LNCaP clone FGC (cell line): ENCODE data around the gene CYSRT1.

Experiments
- DNase-seq: peaks from one replicate; pipeline ENCODE4 v3.0.0-alpha.2; 2011; ENCODE audit warnings: low read depth
- H3K4me3 ChIP-seq: 2 replicates; pipeline ENCODE4 v1.5.1; 2011; ENCODE audit warnings: mild to moderate bottlenecking, low read depth, low read length, control low read depth
- CTCF ChIP-seq: IDR thresholded peaks from 2 replicates; pipeline ENCODE4 v1.5.1; 2012; ENCODE audit warnings: mild to moderate bottlenecking; ENCODE audit not compliant: control insufficient read depth, insufficient read depth; ENCODE audit errors: extremely low read depth

Gene CYSRT1

DNA sequence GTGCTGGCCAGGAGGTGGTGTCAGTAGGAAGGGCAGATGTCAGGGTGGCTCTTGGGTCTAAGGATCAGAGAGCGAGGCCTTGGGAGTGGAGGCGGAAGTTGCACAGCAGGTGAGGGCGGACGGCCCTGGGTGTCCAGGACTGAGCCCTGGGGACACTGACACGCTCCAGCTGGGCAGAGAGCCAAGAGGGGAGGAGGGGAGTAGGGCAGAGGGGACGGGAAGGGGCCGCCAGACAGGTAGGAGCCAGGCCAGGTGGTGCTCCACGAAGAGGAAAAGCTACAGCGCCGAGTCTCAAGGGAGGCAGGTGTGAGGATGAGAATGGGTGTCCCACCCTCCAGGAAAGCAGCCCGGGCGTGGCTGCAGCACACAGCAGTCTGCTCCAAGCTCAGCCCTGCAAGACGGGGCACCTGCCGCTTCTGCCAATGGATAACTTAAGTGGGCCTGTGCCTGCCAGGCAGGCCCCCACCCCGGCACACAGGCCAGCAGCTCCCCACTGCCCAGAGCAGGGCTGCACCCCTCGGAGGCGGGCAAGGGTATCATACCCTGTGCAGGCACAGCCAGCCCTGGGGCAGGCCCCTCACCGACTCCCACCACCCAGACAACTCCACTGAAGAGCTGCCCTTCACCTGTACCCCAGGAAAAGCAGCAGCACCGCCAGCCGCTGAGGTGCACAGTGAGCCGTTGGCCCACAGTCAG, 29.3 kb upstream of the CYSRT1 start:
- DNase-seq = no peak
- TF ChIP-seq CTCF = no peak
- peak overlapping the region; percentile 42 for H3K4me3 ChIP-seq

DNA sequence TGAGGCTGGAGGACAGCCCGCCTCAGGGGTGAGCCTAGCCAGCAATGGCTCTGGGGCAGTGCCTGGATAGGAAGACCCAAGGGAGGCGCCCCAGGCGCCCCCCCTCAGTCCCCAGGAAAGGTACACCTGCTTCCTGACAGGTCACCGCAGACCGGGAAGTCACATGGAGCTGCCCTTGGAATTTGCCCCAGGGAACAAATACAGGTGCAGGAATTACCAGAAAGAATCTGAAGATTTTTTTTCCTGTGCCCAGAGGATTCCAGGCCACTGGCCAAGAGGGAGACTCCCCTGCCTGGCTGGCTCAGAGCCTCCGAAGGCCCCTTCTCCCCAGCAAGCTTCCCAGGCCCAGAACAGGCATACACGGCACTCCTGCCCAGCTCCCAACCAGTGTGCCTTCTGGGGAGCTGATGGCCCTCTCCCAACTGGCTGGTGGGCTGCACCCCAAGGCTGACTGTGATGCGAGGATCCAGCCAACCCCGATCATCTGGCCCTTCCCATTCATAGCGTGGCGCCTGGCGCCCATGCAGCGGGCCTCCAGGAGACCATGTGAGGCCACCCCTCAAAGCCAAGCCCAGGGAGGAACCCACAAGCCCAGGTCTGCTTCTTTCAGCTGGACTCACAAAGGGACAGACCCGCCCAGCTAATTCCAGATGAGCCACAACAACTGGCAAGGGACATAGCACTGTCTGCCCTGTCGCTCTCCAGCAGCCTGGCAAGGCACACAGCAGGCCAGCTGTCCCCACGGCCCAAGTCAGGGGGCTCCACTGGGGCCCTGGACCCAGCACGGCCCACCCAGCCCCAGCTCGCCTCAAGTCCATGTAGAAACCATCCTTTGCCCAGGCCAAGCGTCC, 26.7 kb upstream of the CYSRT1 start:
- no peak for TF ChIP-seq CTCF
- DNase-seq = peak; percentile 73
- H3K4me3 ChIP-seq = peak overlapping the region; percentile 49

DNA sequence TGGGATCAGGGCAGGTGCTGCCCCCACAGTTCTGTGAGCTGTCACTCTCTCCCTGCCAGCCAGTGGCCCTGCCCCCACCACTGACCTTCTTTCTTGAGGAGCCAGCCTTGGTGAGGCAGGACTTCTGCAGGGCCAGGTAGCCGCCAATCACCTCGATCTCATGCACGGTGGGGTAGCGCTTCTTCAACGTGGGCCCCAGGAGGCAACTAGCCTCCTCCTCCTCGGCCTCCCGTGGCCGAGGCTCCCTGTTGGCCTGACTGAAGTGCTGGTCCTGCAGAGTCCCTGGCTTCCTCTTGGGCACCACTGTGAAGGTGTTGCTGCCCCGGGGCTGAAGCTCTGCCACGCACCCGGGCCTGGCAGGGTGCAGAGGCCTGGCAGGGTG, 26.1 kb upstream of the CYSRT1 start:
- H3K4me3 ChIP-seq = peak overlapping the region; percentile 49
- no peak for DNase-seq
- no peak for TF ChIP-seq CTCF

DNA sequence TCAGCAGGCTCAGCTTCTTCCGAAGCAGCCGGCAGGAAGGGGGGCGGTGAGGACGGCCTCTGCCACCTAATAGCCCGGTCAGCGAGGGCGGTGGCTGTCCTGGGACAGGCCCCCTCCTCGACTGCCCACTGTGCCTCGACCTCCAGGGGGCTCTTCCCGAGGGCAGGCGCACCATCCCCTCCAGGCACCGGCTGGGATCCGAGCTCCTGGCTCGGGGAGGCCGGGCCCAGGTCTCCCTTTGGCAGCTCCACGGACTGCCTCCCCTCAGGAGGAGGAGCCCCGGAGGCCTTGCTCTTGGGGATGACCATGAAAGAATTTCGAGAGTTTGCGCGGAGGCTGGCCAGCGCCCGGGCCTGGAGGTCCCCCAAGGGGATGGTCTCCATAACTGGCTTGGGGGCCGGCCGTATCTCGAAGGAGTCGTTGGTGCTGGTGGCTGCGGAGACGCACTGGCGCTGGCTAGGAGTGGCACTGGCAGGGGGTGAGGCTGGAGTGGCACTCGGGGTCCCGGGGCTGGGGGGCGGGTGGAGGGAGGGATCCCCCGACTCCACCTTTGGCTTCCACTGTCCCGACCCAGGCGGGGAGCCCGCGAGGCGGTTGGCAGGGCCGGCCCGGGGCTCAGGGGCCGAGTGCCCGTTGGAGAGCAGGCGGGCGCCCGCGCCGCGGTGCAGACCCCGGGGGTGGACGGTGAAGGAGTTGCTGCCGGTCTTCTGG, 25.4 kb upstream of the CYSRT1 start:
- peak overlapping the region; percentile 49 for H3K4me3 ChIP-seq

DNA sequence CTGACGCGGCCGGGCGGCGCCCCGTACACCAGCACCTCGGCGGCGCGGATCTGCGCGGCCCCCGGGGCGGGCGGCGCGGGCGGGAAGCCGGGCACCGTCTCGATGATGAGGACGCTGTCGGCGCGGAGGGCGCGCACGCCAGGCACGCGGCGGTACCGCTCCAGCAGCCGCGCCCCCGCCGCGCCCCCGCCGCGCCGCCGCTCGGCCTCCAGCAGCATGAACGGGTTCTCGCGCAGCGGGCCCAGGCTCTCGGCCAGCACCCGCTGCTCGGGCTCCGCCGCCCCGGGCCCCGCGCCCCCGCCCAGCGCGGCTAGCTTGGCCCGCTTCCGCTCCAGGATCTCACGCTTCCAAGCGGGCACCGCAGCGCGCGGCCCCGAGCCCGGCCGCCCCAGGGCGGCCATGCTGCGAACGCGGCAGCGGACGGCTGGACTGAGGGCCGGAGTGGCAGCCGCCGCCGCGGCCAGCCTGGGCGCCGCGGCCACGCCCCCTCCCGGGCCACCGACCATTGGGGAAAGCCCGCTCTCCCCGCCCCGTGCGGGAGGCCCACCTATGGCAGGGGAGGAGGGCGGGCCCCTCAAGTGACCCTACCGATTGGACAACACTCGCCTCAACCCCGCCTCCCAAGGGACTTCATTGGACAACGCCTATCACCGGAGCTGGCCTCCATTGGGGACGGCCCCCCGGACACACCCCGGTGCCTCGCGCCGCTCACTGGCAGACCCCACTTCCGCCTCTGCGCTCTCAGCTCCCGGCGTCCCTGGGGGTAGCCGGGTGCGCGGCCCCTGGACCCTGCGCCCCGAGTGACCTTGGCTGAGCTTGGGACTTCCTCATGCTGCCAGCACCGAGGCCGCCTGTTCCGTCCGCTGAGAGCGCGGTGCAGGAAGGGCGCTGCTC, 24.4 kb upstream of the CYSRT1 start, which contains the start of gene TPRN:
Gene TPRN, minus strand, starts transcription at position 431 of the 894 bp plus-strand sequence. Its CDS starts 30 bp downstream, at position 401.
- peak; percentile 95 for DNase-seq
- no peak for TF ChIP-seq CTCF
- H3K4me3 ChIP-seq = peak within 1 kb of the TSS; percentile 70

More for the DNA sequence above, 25.4 kb upstream of the CYSRT1 start:
- TF ChIP-seq CTCF = 0 out of 2 replicates have a peak, but pooled peaks have one; percentile 2
- no peak for DNase-seq
